HFFc6 (cell line): Measurements from ENCODE around the gene KIF18B. TPM values are rescaled to one million over a fixed set of nuclear protein-coding genes. Genes with fewer than 3 reads are reported as not detected.
A peak's percentile ranks its signal among the peaks of the same experiment; 100 is the strongest.

ENCODE experiments used
- DNase-seq: peaks from one replicate; pipeline ENCODE4 v3.0.0-alpha.2; 2018
- H3K27ac Mint-ChIP-seq: 2 replicates; pipeline ENCODE4 v1.8.0; 2020; ENCODE audit warnings: mild to moderate bottlenecking, mixed read lengths
- H3K27me3 Mint-ChIP-seq: 2 replicates; pipeline ENCODE4 v1.8.0; 2021; ENCODE audit warnings: mild to moderate bottlenecking, moderate library complexity, mixed read lengths; ENCODE audit not compliant: insufficient read depth
- H3K36me3 Mint-ChIP-seq: 2 replicates; pipeline ENCODE4 v1.8.0; 2021; ENCODE audit warnings: low read depth, mixed read lengths
- H3K4me1 Mint-ChIP-seq: 2 replicates; pipeline ENCODE4 v1.8.0; 2020; ENCODE audit warnings: low read depth, mixed read lengths
- H3K4me3 Mint-ChIP-seq: 2 replicates; pipeline ENCODE4 v1.8.0; 2020; ENCODE audit warnings: mild to moderate bottlenecking, moderate library complexity, mixed read lengths
- H3K9me3 Mint-ChIP-seq: 2 replicates; pipeline ENCODE4 v1.8.0; 2020; ENCODE audit warnings: mild to moderate bottlenecking, mixed read lengths
- CTCF ChIP-seq: fragments of 200-600 bp; sonication (generic); IDR thresholded peaks from 2 replicates; pipeline ENCODE4 v1.5.0; 2021; ENCODE audit warnings: antibody characterized with exemption, mild to moderate bottlenecking
- total RNA-seq, 6 experiments: library from RNA; stranded (reverse); fragmentation: NEBNext Ultra II Directional; extraction: Animal tissue kit (Norgen Biotek cat#: 25700); gene quantifications; 2 replicates in 1 of 6; 3 replicates in 5 of 6; pipeline ENCODE4 v1.2.3, GENCODE V29; 2021

Gene KIF18B
- total RNA-seq, 6 experiments from 2014 or later = 11.4 to 25.6 (median 24.1) TPM

GRCh38 chr17:44972953-44973352, 25.4 kb upstream of the KIF18B start:
- TF ChIP-seq CTCF = no peak
- peak; percentile 7 for DNase-seq
- Mint-ChIP-seq H3K9me3 (no peaks in the 10 kb centered on the region), H3K27me3 (peaks cover 20% of the 10 kb centered on the region), H3K36me3 (no peaks in the 10 kb centered on the region), H3K4me1 (peaks cover 21% of the 10 kb centered on the region), H3K27ac (no peak overlapping the region), H3K4me3 (no peak overlapping the region)

- peaks cover 14% of the 10 kb centered on the region for H3K27me3 Mint-ChIP-seq
- peak; percentile 57 for DNase-seq
Observed at GRCh38 chr17:44971776-44972483, 24.4 kb upstream of the KIF18B start.

GRCh38 chr17:44970136-44970741, 22.7 kb upstream of the KIF18B start:
- no peak overlapping the region for H3K27ac Mint-ChIP-seq
- no peaks in the 10 kb centered on the region for H3K9me3 Mint-ChIP-seq
- DNase-seq = no peak
- H3K36me3 Mint-ChIP-seq = no peaks in the 10 kb centered on the region
- H3K4me3 Mint-ChIP-seq = peak overlapping the region; percentile 34; the same call in 1 of the 2 replicates
- H3K27me3 Mint-ChIP-seq = peaks cover 19% of the 10 kb centered on the region
- no peak for TF ChIP-seq CTCF
- peaks cover 21% of the 10 kb centered on the region for H3K4me1 Mint-ChIP-seq

More at GRCh38 chr17:44971776-44972483, 24.4 kb upstream of the KIF18B start:
- Mint-ChIP-seq H3K9me3 (no peaks in the 10 kb centered on the region), H3K4me3 (peak overlapping the region; percentile 35), H3K36me3 (no peaks in the 10 kb centered on the region), H3K4me1 (peaks cover 21% of the 10 kb centered on the region), H3K27ac (no peak overlapping the region; the same call in 1 of the 2 replicates)
- no peak for TF ChIP-seq CTCF

- Mint-ChIP-seq H3K9me3 (no peaks in the 10 kb centered on the region), H3K4me3 (peak overlapping the region; percentile 29), H3K36me3 (no peaks in the 10 kb centered on the region), H3K27ac (no peak overlapping the region), H3K4me1 (peaks cover 21% of the 10 kb centered on the region), H3K27me3 (peaks cover 21% of the 10 kb centered on the region)
- DNase-seq = no peak
- no peak for TF ChIP-seq CTCF
Observed at GRCh38 chr17:44969144-44969780, 21.7 kb upstream of the KIF18B start.

GRCh38 chr17:44968225-44969143, 20.9 kb upstream of the KIF18B start, which contains the start of gene C1QL1:
TSS of gene C1QL1 (minus strand) at chr17:44968303. CDS start at chr17:44968048, 255 bp downstream.
- H3K27me3 Mint-ChIP-seq = peaks cover 21% of the 10 kb centered on the region
- no peaks in the 10 kb centered on the region for H3K36me3 Mint-ChIP-seq

More at GRCh38 chr17:44968225-44969143, 20.9 kb upstream of the KIF18B start, which contains the start of gene C1QL1:
- H3K9me3 Mint-ChIP-seq = no peaks in the 10 kb centered on the region
- DNase-seq = peak; percentile 68
- TF ChIP-seq CTCF = peak; percentile 44
- peaks cover 21% of the 10 kb centered on the region for H3K4me1 Mint-ChIP-seq
- H3K27ac Mint-ChIP-seq = no peak within 1 kb of the TSS
- H3K4me3 Mint-ChIP-seq = peak within 1 kb of the TSS; percentile 72
